GM21515 (cell line): ENCODE measurements around the gene SLC43A1.
A peak's percentile ranks its signal among the peaks of the same experiment; 100 is the strongest.

Source experiments
- ATAC-seq: cut with Tn5 transposase; IDR thresholded peaks from one replicate; pipeline ENCODE4 v1.9.1; 2021; ENCODE audit not compliant: unreplicated experiment

Gene SLC43A1

GRCh38 chr11:57529012-57529411 lies 13.5 kb upstream of the SLC43A1 start:
- ATAC-seq: no peak

- no peak for ATAC-seq
Measured at GRCh38 chr11:57527056-57527631, 11.6 kb upstream of the SLC43A1 start.

GRCh38 chr11:57523419-57523818 lies 7.9 kb upstream of the SLC43A1 start:
- ATAC-seq: no peak

- no peak for ATAC-seq
Measured at GRCh38 chr11:57521116-57521515, 5.6 kb upstream of the SLC43A1 start.

GRCh38 chr11:57516061-57516443 lies 550 bp upstream of the SLC43A1 start:
- no peak for ATAC-seq

GRCh38 chr11:57514538-57515331 lies 767 bp downstream of the SLC43A1 start:
- ATAC-seq: peak; percentile 51

- peak; percentile 32 for ATAC-seq
Measured at GRCh38 chr11:57513911-57514537, 1.5 kb downstream of the SLC43A1 start.

- no peak for ATAC-seq
Measured at GRCh38 chr11:57513452-57513795, 2.1 kb downstream of the SLC43A1 start.

GRCh38 chr11:57512646-57513451 lies 2.7 kb downstream of the SLC43A1 start:
- ATAC-seq: no peak

GRCh38 chr11:57511741-57512430 lies 3.6 kb downstream of the SLC43A1 start:
- ATAC-seq: no peak

- no peak for ATAC-seq
Measured at GRCh38 chr11:57508341-57509170, 6.9 kb downstream of the SLC43A1 start.

GRCh38 chr11:57506522-57506921 lies 9.0 kb downstream of the SLC43A1 start:
- no peak for ATAC-seq

- ATAC-seq: no peak
Measured at GRCh38 chr11:57504511-57504910, 11.0 kb downstream of the SLC43A1 start.

- ATAC-seq: no peak
Measured at GRCh38 chr11:57502870-57503269, 12.6 kb downstream of the SLC43A1 start.

- no peak for ATAC-seq
Measured at GRCh38 chr11:57502376-57502775, 13.1 kb downstream of the SLC43A1 start.

GRCh38 chr11:57501953-57502352 lies 13.5 kb downstream of the SLC43A1 start:
- ATAC-seq: no peak

GRCh38 chr11:57500926-57501325 lies 14.6 kb downstream of the SLC43A1 start:
- ATAC-seq: no peak

GRCh38 chr11:57500515-57500914 lies 15.0 kb downstream of the SLC43A1 start:
- no peak for ATAC-seq

- ATAC-seq: no peak
Measured at GRCh38 chr11:57499983-57500461, 15.5 kb downstream of the SLC43A1 start.

- ATAC-seq: peak; percentile 98
Measured at GRCh38 chr11:57499413-57499982, 16.0 kb downstream of the SLC43A1 start.
